HepG2 (cell line): Measurements from ENCODE around the gene ATXN2. TPM values are rescaled to one million over a fixed set of nuclear protein-coding genes. Genes with fewer than 3 reads are reported as not detected.
A peak's percentile ranks its signal among the peaks of the same experiment; 100 is the strongest.

Experiments
- ATAC-seq: fragments of 200-7000 bp; cut with Tn5 transposase; 3 replicates; pipeline ENCODE4 v1.9.1; 2020; ENCODE audit warnings: mild to moderate bottlenecking, moderate library complexity
- BruUV-seq: library from RNA; stranded (reverse); fragments of 400-500 nt; replicated peaks from 2 replicates; lab custom pipeline; 2021; lab: Mats Ljungman, UMichigan
- CTCF ChIA-PET: fragments of 300-600 bp; formaldehyde crosslinking; extraction: SDS; loops from one replicate; lab custom pipeline; 2021; ENCODE audit warnings: low total read pairs, inconsistent platforms, low intra/inter-chr PET ratio; lab: Yijun Ruan, JAX
- POLR2A ChIA-PET: fragments of 350-600 bp; sonication (Branson Sonifier 250); formaldehyde crosslinking; loops from one replicate; lab custom pipeline; 2020; ENCODE audit warnings: antibody characterized with exemption, inconsistent platforms; lab: Yijun Ruan, JAX
- DNase-seq: peaks from one replicate; pipeline ENCODE4 v3.0.0-alpha.2; 2015; ENCODE audit warnings: low spot score
- FAIRE-seq: peaks from 3 replicates; lab custom pipeline; 2011; peaks lifted over from hg19 to GRCh38; lab: Jason Lieb, UNC
- H2AFZ ChIP-seq: one replicate; pipeline ENCODE4 v1.6.1; 2011; ENCODE audit warnings: low read length, inconsistent platforms
- H3K27ac ChIP-seq: fragments of 300-600 bp; 3 replicates; pipeline ENCODE4 v1.8.0; 2011; ENCODE audit warnings: mixed run types, mild to moderate bottlenecking, mixed read lengths, low read length, inconsistent platforms; ENCODE audit not compliant: insufficient read depth; ENCODE audit errors: extremely low read length
- H3K27me3 ChIP-seq, 2 experiments: fragments of 200-600 bp in 1 of 2; 2 replicates in 1 of 2; 3 replicates in 1 of 2; pipeline versions ENCODE4 v1.6.0 to v1.8.0; 2011; ENCODE audit warnings: low read length in 2 of 2, mild to moderate bottlenecking in 2 of 2, moderate library complexity in 2 of 2, inconsistent platforms in 1 of 2; ENCODE audit not compliant: insufficient read depth in 2 of 2, control insufficient read depth in 1 of 2
- H3K36me3 ChIP-seq, 2 experiments: fragments of 200-600 bp in 1 of 2; replicated peaks in 1 of 2; 2 replicates in 1 of 2; 3 replicates in 1 of 2; pipeline versions ENCODE4 v1.5.1 to v1.8.0; 2011; ENCODE audit warnings: low read length in 2 of 2, inconsistent platforms in 1 of 2; ENCODE audit not compliant: insufficient read depth in 2 of 2, control insufficient read depth in 1 of 2
- H3K4me1 ChIP-seq: 2 replicates; pipeline ENCODE4 v1.5.1; 2012; ENCODE audit warnings: low read length, inconsistent platforms; ENCODE audit not compliant: insufficient read depth
- H3K4me2 ChIP-seq: 2 replicates; pipeline ENCODE4 v1.6.0; 2011; ENCODE audit warnings: low read depth, low read length, inconsistent platforms
- H3K4me3 ChIP-seq, 3 experiments: fragments of 200-600 bp in 1 of 3; sonication (generic), shearing (Covaris generic) in 1 of 3; replicated peaks in 1 of 3; 2 replicates each; pipeline ENCODE4 v1.5.1; 2011 to 2016; ENCODE audit warnings: low read length in 3 of 3, inconsistent platforms in 2 of 3, low read depth in 2 of 3, mild to moderate bottlenecking in 2 of 3, control low read depth in 1 of 3, mixed read lengths in 1 of 3; ENCODE audit not compliant: insufficient read depth in 1 of 3
- H3K79me2 ChIP-seq: one replicate; pipeline ENCODE4 v1.6.1; 2011; ENCODE audit warnings: low read length, inconsistent platforms; ENCODE audit not compliant: insufficient read depth
- H3K9ac ChIP-seq: 2 replicates; pipeline ENCODE4 v1.6.0; 2011; ENCODE audit warnings: mild to moderate bottlenecking, low read depth, low read length, inconsistent platforms; ENCODE audit not compliant: insufficient read depth
- H3K9me3 ChIP-seq: 2 replicates; pipeline ENCODE4 v1.5.1; 2012; ENCODE audit warnings: mild to moderate bottlenecking, low read length
- H4K20me1 ChIP-seq: 2 replicates; pipeline ENCODE4 v1.6.0; 2011; ENCODE audit warnings: inconsistent platforms, mild to moderate bottlenecking, low read length, moderate library complexity; ENCODE audit not compliant: insufficient read depth
- CEBPG ChIP-seq: IDR thresholded peaks from 2 replicates; pipeline ENCODE4 v1.6.1; 2016
- CREB1 ChIP-seq, 2 experiments: fragments of 450-650 bp in 1 of 2; IDR thresholded peaks; 2 replicates each; pipeline ENCODE4 v1.6.1; 2016 to 2017; ENCODE audit warnings: control low read depth in 1 of 2, mild to moderate bottlenecking in 1 of 2, missing compliant biosample characterization in 1 of 2, missing genetic modification characterization in 1 of 2
- JUNB ChIP-seq: sonication (generic); formaldehyde crosslinking; IDR thresholded peaks from 2 replicates; pipeline ENCODE4 v1.8.0; 2022; ENCODE audit warnings: missing genetic modification reagents, mild to moderate bottlenecking, borderline replicate concordance
- KMT2A ChIP-seq: sonication (generic); formaldehyde crosslinking; IDR thresholded peaks from 2 replicates; pipeline ENCODE4 v1.4.0; 2020; ENCODE audit warnings: missing genetic modification reagents
- NFE2L2 ChIP-seq: fragments of 150-350 bp; IDR thresholded peaks from 2 replicates; pipeline ENCODE4 v1.6.1; 2014; ENCODE audit warnings: low read length
- RAD21 ChIP-seq: fragments of 450-650 bp; formaldehyde crosslinking; IDR thresholded peaks from 2 replicates; pipeline ENCODE4 v1.5.0; 2020; ENCODE audit warnings: mild to moderate bottlenecking
- TP53 ChIP-seq: sonication (generic); formaldehyde crosslinking; conservative IDR thresholded peaks from 2 replicates; pipeline ENCODE4 v1.4.0; 2020; ENCODE audit warnings: missing genetic modification reagents
- ZFP36L1 ChIP-seq: sonication (generic); formaldehyde crosslinking; IDR thresholded peaks from 2 replicates; pipeline ENCODE4 v1.8.0; 2022; ENCODE audit warnings: mild to moderate bottlenecking, missing genetic modification reagents, moderate library complexity
- ZNF180 ChIP-seq: sonication (generic); formaldehyde crosslinking; IDR thresholded peaks from 2 replicates; pipeline ENCODE4 v1.4.0; 2020; ENCODE audit warnings: low read depth, missing genetic modification reagents, borderline replicate concordance
- ZNF446 ChIP-seq: sonication (generic); formaldehyde crosslinking; IDR thresholded peaks from 2 replicates; pipeline ENCODE4 v1.5.0; 2020; ENCODE audit warnings: mild to moderate bottlenecking, missing genetic modification reagents
- ZNF629 ChIP-seq: sonication (generic); formaldehyde crosslinking; conservative IDR thresholded peaks from 2 replicates; pipeline ENCODE4 v1.5.0; 2020; ENCODE audit warnings: missing genetic modification reagents
- ZSCAN21 ChIP-seq: sonication (generic); formaldehyde crosslinking; IDR thresholded peaks from 2 replicates; pipeline ENCODE4 v1.8.0; 2022; ENCODE audit warnings: mild to moderate bottlenecking, missing genetic modification reagents, moderate library complexity, borderline replicate concordance
- WGBS: methylation state at CpG from one replicate; pipeline ENCODE4 v1.1.6; 2017; ENCODE audit warnings: low lambda C conversion rate; 5-methylcytosine and 5-hydroxymethylcytosine counted together
- in situ Hi-C: cut with HindIII; loops from 2 replicates; pipeline ENCODE4 v1.10.0; 2017; ENCODE audit warnings: low pct_unique_long_range_greater_than_20kb; ENCODE audit not compliant: extremely low pct_ligation_motif_present
- intact Hi-C: fragments of 100-400 bp; cut with micrococcal nuclease; formaldehyde crosslinking; loops from one replicate; pipeline ENCODE4 v1.10.0; 2022; ENCODE audit not compliant: unreplicated experiment
- polyA plus RNA-seq, 8 experiments: library from polyadenylated mRNA; depleted of rRNA in 3 of 8; stranded (reverse) in 7 of 8; unstranded in 1 of 8; fragments of >200 nt; fragmentation: Illumina TruSeq in 4 of 8; extraction: Trizol in 4 of 8; gene quantifications; 2 replicates each; pipeline versions ENCODE4 v1.2.1 to v1.2.3, GENCODE V29; 2011 to 2016; ENCODE audit warnings: low read depth in 4 of 8, missing spikeins in 1 of 8, mixed read lengths in 1 of 8; ENCODE audit not compliant: insufficient read depth in 1 of 8
- total RNA-seq, 5 experiments: library from RNA; depleted of rRNA; stranded (reverse); fragments of >200 nt; fragmentation: Illumina TruSeq; extraction: Trizol; gene quantifications; 2 replicates each; pipeline ENCODE4 v1.2.3, GENCODE V29; 2016; ENCODE audit warnings: low read depth in 1 of 5
- TF ChIP-seq, protein P1 (sequence below): sonication (generic); formaldehyde crosslinking; IDR thresholded peaks from 2 replicates; pipeline ENCODE4 v1.5.0; 2020; ENCODE audit warnings: mild to moderate bottlenecking, missing genetic modification reagents
- TF ChIP-seq, protein P2 (sequence below): sonication (generic); formaldehyde crosslinking; IDR thresholded peaks from 2 replicates; pipeline ENCODE4 v1.5.0; 2020; ENCODE audit warnings: missing genetic modification reagents, mild to moderate bottlenecking, borderline replicate concordance

Gene ATXN2
- total and polyA plus RNA-seq, 2 of the 13 experiments (the other 11 are each of a cell fraction or from before 2014, with no cell fraction given) = 18.1 to 27.1 TPM

GRCh38 chr12:111586986-111587385 lies 12.1 kb downstream of the ATXN2 start (continued):
- TF ChIP-seq CEBPG (CRISPR knock-in tag) (peak; percentile 31; the same call in 1 of the 2 replicates), JUNB (CRISPR knock-in tag) (no peak), ZNF629 (CRISPR knock-in tag) (no peak), NFE2L2 (no peak), CREB1 (IDR thresholded peaks at IDR 0.05) (no peak), CREB1 (CRISPR knock-in tag; IDR thresholded peaks at IDR 0.05) (no peak), ZFP36L1 (CRISPR knock-in tag) (no peak), KMT2A (CRISPR knock-in tag) (no peak), ZSCAN21 (no peak)
- TF ChIP-seq, protein P1, sequence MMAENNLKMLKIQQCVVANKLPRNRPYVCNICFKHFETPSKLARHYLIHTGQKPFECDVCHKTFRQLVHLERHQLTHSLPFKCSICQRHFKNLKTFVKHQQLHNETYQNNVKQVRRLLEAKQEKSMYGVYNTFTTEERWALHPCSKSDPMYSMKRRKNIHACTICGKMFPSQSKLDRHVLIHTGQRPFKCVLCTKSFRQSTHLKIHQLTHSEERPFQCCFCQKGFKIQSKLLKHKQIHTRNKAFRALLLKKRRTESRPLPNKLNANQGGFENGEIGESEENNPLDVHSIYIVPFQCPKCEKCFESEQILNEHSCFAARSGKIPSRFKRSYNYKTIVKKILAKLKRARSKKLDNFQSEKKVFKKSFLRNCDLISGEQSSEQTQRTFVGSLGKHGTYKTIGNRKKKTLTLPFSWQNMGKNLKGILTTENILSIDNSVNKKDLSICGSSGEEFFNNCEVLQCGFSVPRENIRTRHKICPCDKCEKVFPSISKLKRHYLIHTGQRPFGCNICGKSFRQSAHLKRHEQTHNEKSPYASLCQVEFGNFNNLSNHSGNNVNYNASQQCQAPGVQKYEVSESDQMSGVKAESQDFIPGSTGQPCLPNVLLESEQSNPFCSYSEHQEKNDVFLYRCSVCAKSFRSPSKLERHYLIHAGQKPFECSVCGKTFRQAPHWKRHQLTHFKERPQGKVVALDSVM = peak; percentile 73
- TF ChIP-seq, protein P2, sequence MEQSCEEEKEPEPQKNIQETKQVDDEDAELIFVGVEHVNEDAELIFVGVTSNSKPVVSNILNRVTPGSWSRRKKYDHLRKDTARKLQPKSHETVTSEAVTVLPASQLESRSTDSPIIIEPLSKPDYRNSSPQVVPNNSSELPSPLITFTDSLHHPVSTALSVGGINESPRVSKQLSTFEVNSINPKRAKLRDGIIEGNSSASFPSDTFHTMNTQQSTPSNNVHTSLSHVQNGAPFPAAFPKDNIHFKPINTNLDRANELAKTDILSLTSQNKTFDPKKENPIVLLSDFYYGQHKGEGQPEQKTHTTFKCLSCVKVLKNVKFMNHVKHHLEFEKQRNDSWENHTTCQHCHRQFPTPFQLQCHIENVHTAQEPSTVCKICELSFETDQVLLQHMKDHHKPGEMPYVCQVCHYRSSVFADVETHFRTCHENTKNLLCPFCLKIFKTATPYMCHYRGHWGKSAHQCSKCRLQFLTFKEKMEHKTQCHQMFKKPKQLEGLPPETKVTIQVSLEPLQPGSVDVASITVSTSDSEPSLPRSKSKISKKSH (CRISPR knock-in tag) = no peak

GRCh38 chr12:111585690-111586089 lies 13.4 kb downstream of the ATXN2 start:
- no peak for DNase-seq
- CTCF ChIA-PET = no interaction called here
- no peak for ATAC-seq
- Histone ChIP-seq H3K27me3 (no peaks in the 10 kb centered on the region), H3K9ac (no peak overlapping the region), H3K79me2 (peaks cover 91% of the 10 kb centered on the region), H2AFZ (no peak overlapping the region), H3K36me3 (peaks cover 3% of the 10 kb centered on the region in 2 experiments; a peak in 2 of 5 replicates), H3K27ac (peak overlapping the region; percentile 33), H4K20me1 (peaks cover 19% of the 10 kb centered on the region), H3K4me1 (peaks cover 47% of the 10 kb centered on the region), H3K4me3 (no peak overlapping the region), H3K4me2 (no peak overlapping the region), H3K9me3 (no peaks in the 10 kb centered on the region)
- 92% methylated on average over 5 of the region's 5 CpGs for WGBS
- BruUV-seq = no TSS peak
- TF ChIP-seq TP53 (CRISPR knock-in tag) (no peak), RAD21 (CRISPR knock-in tag) (no peak), ZNF446 (CRISPR knock-in tag) (no peak), JUNB (CRISPR knock-in tag) (no peak), ZNF180 (CRISPR knock-in tag) (no peak)
- FAIRE-seq = no peak
- POLR2A ChIA-PET = no interaction called here
- in situ Hi-C loops (no loop called here), intact Hi-C loops (no loop called here)
